OCI-LY7 (cell line): ENCODE data around the gene LCT.

Experiments
- EZH2phosphoT487 ChIP-seq: fragments of 200-600 bp; sonication (generic); IDR thresholded peaks from 2 replicates; pipeline ENCODE4 v1.6.1; 2018; ENCODE audit warnings: low read depth, borderline replicate concordance, mild to moderate bottlenecking, mixed run types, antibody characterized with exemption, low read length, moderate library complexity, mixed read lengths
- TF ChIP-seq, protein P1 (sequence below): fragments of 200-600 bp; sonication (generic); conservative IDR thresholded peaks from 2 replicates; pipeline ENCODE4 v1.5.1; 2014; ENCODE audit warnings: mild to moderate bottlenecking, antibody characterized with exemption, low read length, moderate library complexity, mixed read lengths

DNA sequence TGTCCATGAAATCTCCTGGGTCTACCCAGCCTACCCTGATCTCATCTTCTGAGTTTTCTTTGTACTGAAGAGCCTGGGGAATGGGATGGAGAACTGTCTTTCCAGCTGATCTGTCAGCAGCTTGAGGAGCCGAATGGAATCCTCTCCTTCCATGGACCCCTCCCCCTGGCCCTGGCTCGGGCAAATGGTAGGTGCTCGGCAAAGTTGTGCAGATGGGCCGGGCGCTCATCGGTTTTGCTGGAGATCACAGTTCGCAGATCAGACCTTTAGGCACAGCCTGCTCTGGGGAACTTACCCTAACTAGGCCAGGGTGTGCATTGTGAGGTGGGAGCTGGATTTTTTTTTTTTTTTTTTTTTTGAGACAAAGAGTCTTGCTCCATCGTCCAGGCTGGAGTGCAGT, 40.4 kb downstream of the LCT start:
- TF ChIP-seq, protein P1, sequence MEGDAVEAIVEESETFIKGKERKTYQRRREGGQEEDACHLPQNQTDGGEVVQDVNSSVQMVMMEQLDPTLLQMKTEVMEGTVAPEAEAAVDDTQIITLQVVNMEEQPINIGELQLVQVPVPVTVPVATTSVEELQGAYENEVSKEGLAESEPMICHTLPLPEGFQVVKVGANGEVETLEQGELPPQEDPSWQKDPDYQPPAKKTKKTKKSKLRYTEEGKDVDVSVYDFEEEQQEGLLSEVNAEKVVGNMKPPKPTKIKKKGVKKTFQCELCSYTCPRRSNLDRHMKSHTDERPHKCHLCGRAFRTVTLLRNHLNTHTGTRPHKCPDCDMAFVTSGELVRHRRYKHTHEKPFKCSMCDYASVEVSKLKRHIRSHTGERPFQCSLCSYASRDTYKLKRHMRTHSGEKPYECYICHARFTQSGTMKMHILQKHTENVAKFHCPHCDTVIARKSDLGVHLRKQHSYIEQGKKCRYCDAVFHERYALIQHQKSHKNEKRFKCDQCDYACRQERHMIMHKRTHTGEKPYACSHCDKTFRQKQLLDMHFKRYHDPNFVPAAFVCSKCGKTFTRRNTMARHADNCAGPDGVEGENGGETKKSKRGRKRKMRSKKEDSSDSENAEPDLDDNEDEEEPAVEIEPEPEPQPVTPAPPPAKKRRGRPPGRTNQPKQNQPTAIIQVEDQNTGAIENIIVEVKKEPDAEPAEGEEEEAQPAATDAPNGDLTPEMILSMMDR, result no peak
- no peak for TF ChIP-seq EZH2phosphoT487
